Measurements from ENCODE around the gene LAMB3.

DNA sequence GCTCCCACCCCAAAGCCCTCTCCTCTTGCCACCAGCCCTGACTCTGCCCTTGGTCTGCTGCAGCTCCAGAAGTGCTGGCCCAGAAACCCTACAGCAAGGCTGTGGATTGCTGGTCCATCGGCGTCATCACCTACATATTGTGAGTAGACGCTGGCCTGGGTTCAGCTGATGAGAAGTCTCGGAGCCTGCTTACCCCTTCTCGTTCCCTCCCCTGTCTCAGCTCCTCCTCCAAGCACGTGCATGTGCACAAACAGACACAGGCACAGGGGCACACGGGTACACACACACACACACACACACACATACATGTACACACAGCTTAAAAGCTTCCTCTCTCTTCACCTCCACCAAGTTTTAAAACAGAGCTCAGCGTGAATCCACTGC is 44.4 kb downstream of the LAMB3 start:
- TF ChIP-seq CTCF (tag by site-specific recombination; IDR thresholded peaks at IDR 0.05) (no peak), SETDB1 (IDR thresholded peaks at IDR 0.05; ENCODE audit: insufficient read length, low read length) (no peak), REST (tag by site-specific recombination; IDR thresholded peaks at IDR 0.05) (no peak), ZNF433 (tag by site-specific recombination; IDR thresholded peaks at IDR 0.05; ENCODE audit: low read depth) (no peak), KLF9 (tag by site-specific recombination; IDR thresholded peaks at IDR 0.05; ENCODE audit: low read depth) (no peak), ZNF792 (tag by site-specific recombination; IDR thresholded peaks at IDR 0.05) (no peak), ZNF366 (tag by site-specific recombination; conservative IDR thresholded peaks at IDR 0.05) (no peak), ZNF274 (IDR thresholded peaks at IDR 0.05; ENCODE audit: low read length) (no peak), ZNF274 (tag by site-specific recombination; IDR thresholded peaks at IDR 0.05; ENCODE audit: borderline replicate concordance) (no peak)

Measured in HEK293 (cell line).